HG02840 (cell line): ENCODE measurements around the gene MAT2A.
"Not testable (repeated sequence)": the region's sequence is repeated elsewhere in the genome, so short reads cannot be mapped to it uniquely, and the experiment has no call there.

ENCODE experiments used
- ATAC-seq: cut with Tn5 transposase; IDR thresholded peaks from one replicate; pipeline ENCODE4 v1.9.1; 2021; ENCODE audit warnings: mild to moderate bottlenecking, moderate library complexity, moderate number of reproducible peaks; ENCODE audit not compliant: unreplicated experiment, low FRiP score

Gene MAT2A

GRCh38 chr2:85545780-85546240 is 6.8 kb downstream of the MAT2A start:
- ATAC-seq = no peak

DNA sequence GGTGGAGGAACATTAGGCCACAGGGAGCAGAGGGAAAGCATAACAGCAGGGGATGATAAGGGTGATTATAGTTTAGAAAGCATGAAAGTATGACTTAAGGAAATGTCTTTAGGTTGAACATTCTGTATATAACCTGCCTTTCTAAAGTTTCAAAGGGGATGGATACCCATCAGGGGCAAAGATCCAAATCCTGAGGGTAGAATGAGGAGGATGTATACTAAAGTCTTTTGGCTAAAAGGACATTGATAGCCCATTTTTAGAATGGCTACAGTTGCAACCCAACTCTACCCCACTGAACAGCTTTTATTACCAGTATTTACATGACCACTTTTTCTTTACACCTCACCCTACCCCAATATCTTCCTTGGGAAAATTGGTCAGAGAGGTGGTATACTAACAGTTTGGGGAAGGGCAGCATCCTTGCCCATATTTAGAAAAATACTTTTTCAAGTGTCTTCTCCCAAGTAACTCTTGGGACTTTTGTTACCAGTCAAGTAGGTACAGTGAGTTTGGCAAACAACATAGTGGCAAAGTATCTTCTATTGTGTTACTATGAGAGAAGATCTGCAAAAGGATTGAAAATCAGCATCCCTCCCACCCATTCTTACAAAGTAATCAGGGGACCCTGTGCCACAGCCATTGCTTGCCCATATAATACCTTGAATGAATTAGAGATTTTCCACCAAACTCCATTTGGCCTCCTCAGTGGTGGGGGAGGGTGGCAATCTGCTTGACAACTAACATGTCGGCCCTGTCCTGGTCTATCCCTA is 8.3 kb downstream of the MAT2A start:
- ATAC-seq = no peak

DNA sequence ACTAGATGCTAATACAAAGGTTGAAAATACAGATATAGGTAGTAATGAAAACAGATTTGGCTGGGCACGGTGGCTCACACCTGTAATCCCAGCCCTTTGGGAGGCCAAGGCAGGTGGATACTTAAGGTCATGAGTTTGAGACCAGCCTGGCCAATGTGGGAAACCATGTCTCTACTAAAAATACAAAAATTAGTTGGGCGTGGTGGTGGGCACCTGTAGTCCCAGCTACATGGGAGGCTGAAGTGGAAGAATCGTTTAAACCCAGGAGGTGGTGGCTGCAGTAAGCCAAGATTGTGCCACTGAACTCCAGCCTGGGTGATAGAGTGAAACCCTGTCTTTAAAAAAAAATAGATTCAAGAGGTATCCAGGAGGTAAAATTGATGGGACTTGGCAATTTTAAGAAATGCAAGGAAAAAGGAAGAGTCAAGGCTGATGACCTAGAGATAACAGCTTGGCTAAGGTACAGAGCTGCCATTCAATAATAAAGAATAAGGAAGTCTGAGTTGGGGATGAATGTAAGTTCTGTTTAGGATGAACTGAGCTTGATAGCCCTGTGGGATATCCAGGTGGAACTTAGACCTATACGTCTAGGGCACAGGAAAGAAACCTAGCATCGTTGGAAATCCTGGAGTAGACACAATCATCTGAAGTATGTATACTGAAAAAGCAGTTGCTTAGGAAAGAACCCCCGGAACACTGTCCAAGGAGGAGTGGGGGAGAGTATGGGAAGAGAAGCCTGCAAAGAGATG is 9.1 kb downstream of the MAT2A start:
- ATAC-seq = no peak

GRCh38 chr2:85548608-85548900 is 9.6 kb downstream of the MAT2A start:
- no peak for ATAC-seq

DNA sequence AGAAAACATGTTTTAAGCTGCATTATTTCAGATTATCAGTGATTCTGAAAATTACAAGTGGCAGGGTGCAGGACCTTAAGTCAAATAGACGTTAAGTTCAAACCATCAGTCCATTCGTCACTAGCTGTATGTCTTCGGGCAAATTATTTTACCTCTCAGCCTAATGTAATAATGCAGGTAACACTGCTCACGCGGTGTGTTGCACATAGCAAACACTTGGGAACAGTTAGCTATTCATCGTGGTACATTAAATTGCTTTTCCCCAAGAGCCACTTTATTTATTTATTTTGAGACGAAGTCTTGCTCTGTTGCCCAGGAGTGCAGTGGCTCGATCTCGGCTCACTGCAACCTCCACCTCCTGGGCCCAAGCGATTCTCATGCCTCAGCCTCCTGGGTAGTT is 10.1 kb downstream of the MAT2A start:
- no peak for ATAC-seq

- no peak for ATAC-seq
Measured at GRCh38 chr2:85549826-85550225, 10.9 kb downstream of the MAT2A start.

DNA sequence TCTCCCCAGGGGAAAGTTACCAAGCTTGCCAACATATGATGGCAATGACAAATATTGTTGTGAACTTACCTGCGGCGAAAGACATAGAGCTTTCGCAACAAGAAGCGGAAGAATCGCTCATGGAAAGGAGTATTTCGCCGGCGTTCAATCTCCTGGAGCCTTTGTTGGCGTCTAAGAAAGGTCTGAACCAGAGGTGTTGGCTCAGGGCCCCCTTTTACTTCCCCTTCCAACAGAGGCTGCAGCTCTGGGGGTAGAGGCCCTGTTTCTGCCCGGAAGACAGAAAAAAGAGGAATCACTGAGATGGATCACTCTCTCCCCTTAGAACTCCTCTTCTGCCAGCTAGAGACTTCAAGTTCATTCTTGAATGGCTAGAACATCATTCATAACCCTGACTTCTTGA is 11.5 kb downstream of the MAT2A start:
- no peak for ATAC-seq

DNA sequence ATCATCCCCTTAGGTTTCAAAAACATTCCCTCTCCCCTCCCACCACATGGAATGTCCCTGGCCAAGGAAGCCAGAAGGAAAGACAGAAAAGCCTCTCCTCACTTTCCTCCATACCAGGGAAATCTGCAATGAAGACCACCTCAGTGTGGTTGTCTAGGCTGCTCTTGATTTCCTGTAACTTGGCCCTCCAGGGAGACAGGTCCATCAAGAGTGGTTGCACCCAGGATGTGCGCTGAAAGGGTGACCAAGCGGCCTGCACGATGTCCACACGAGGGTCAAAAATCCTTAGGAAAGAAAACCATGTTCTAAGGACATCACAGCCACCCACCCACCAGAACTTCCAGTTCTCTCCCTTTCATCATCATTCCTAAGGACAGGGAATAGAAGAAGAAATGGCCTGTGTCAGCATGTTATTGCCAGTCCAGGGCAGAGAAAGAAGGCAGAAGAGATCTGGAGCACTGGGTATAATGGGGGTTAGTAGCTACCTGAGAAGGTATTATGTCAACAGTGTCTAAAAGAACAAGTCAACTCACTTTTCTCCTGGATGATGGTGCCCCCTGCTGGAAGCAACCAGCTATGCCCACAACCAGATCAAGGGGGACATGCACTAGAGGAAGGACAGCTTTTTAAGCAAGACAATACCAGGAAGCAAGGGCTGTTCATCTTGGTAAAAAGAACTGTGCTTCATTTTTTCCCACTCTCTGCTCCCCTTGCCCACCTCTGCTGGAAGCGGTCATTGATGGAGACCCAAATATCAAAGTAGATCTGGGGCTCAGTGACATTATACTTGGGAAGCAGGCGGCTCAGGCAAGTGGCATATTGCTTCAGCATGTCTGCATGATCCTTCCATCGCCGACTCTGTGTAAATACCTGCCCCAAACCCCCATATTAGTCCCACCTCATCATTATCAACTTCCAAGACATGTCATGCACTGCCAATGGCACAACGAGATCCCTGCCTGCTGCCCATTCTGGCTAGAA is 13.0 kb downstream of the MAT2A start:
- ATAC-seq = no peak

- no peak for ATAC-seq
Measured at GRCh38 chr2:85553184-85553583, 14.2 kb downstream of the MAT2A start.

GRCh38 chr2:85554980-85555612 is 16.1 kb downstream of the MAT2A start:
- no peak for ATAC-seq

DNA sequence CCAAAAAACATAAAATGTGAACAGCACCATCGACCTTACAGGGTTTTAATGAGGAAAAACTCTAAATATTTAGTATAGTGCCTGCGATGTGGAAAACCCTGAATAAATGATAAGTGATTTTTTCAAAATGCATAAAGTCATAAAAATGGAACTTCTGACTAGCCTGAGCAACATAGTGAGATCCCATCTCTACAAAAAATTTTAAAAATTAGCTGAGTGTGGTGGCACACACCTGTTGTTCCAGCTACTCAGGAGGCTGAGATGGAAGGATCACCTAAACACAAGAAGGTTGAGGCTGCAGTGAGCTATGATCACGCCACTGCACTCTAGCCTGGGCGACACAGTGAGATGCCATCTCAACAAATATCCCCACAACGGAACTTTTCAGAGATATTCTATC is 18.2 kb downstream of the MAT2A start:
- no peak for ATAC-seq

DNA sequence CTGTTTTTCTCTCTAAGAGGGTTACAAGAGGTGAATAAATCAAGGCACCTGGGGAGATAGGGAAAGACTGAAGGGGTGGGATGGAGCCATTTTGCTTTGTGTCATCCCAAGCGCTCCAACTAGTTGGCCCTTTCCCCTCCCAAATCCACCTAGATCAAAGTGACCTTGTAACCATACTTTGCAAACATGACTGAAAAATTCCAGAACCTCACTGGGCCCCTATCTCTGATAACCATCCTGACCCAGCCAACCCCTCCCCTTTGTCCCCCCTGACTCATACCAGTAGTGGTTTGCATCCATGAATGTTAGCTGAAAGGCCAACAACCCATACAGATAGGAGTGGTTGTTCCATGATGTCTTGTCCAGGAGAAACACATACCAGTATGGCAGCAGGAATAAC is 19.2 kb downstream of the MAT2A start:
- ATAC-seq = no peak

GRCh38 chr2:85560403-85560726 is 21.4 kb downstream of the MAT2A start:
- not testable (repeated sequence) for ATAC-seq

DNA sequence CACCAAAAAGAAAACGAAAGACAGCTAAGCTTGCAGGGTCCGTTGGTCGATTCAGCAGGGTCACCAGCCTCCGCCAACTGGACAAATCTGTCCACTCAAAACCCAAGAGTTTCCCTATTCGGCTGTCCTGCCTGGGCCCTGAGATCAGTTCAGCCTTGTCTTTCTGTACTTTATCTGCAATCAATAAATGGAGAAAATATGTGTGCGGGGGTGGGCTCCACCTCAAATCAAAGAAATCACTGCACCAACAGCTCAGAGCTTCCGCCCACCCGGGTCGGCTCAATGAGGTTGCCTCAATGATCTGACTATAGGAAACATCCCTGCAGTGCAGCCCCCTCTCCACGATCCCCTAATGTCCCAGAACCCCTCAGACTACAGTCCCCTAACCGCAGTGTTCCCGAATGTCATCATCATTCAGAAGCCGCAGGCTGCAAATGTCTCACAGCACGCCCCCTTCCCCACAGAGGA is 21.9 kb downstream of the MAT2A start:
- peak; percentile 11 for ATAC-seq

DNA sequence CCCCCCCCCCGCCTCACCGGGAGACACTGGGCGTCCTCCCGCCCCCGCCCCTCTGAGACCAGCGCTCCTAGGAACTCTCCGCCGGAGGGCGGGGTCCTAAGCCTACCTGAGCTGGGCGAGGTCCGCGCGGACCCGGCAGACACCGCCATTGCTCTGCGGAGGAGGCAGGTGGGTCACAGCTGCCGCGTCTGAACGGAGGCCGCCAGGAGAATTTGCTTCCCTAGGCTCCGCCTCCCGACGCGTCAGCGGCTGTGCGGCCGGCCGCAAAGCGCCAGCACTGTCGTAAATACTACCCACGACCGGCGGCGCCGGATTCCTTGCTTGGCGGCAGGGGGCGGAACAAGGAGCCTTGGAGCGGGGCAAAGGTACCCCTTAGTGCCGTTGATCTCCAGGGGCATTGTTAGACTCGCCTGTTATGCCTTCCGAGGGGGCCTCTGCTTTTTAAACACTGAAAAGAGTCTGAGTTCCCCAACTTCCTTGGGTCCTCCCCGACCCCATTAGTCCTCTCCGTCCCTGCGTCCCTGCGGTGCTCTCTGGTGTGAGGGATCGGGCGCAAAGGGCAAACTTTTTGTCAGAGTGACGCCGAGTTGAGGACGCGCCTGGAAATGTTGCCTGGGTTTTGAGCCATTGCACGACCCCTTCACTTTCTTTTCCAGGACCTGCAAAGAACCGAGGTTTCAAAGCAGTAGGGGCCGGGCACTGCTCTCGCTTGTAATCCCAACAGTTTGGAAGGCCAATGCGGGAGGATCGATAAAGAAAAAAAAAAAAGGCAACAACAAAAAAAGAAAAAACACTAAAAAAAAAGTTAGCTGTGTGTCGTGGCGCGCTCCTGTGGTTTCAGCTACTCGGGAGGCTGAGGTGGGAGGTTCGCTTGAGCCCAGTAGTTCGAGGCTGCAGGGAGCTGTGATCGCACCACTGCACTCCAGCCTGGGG is 22.6 kb downstream of the MAT2A start, which contains the start of gene GGCX:
Gene GGCX (minus strand): TSS at position 214 of the 933 bp plus-strand sequence. CDS start 65 bp downstream, at position 149.
- peak; percentile 90 for ATAC-seq

DNA sequence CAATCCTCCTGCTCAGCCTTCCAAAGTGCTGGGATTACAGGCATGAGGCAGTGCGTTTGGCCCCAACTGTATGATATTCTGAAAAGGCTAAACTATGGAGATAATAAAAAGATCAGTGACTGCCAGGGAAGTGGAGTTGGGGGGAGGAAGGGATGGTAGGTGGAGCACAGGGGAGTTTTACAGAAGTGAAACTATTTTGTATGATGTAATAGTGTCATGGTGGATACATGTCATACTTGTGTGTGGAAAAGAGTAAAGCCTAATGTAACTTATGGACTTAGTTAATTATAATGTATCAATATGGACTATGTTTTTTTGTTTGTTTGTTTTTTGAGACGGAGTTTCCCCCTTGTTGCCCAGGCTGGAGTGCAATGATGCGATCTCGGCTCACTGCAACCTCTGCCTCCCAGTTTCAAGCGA is 25.2 kb downstream of the MAT2A start:
- ATAC-seq = no peak

- no peak for ATAC-seq
Measured at GRCh38 chr2:85566265-85566664, 27.3 kb downstream of the MAT2A start.

DNA sequence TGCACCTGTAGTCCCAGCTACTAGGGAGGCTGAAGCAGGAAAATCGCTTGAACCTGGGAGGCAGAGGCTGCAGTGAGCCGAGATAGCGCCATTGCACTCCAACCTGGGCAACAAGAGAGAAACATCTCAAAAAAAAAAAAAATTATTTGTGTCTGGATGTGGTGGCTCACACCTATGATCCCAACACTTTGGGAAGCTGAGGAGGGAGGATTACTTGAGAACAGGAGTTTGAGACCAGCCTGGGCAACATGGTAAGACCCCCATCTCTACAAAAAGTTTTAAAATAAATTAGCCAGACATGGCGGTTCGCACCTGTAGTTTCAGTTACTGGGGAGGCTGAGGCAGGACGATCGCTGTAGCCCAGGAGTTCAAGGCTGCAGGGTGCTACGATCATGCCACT is 36.8 kb downstream of the MAT2A start:
- ATAC-seq = no peak

GRCh38 chr2:85577063-85577385 is 38.1 kb downstream of the MAT2A start:
- ATAC-seq = no peak
